ENCODE measurements around the gene TRMT112.

DNA sequence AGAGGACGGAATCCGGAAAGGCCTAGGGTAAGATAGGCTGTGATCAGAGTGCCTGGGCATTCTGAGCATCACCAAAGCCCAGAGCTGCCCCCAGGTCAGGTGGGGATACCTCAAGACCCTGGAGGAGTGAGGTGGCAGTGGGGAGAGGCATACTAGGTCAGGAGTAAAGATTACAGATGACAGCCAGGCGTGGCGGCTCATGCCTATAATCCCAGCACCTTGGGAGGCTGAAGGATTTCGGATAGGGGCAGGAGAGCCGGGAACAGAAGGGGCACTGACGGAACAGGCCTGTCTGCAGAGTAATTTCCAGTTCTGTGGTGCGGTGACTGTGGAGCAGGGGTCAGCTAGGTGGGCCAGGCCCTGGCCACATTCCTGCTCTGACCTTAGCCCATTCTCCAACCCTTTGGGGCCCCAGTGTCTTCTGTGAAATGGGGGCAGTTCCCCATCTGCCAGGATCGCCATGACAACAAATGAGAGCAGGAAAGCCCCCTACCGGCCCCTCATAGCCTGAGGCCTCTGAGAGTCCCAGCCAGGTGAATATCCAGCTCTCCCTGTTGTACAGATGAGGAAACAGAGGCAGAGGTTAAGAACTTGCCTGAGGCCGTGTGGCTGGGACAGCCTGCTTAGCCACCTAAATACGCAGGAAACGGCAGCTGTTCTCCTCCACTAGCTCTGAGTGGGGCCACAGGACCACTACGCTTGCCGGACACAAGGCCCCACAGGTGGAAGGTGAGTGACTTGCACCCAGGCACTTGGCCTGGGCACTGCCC is 42.1 kb downstream of the TRMT112 start:
- no peak for TF ChIP-seq EZH2phosphoT487 (IDR thresholded peaks at IDR 0.05; ENCODE audit: borderline replicate concordance, low read depth, low read length)
- TF ChIP-seq, protein P1, sequence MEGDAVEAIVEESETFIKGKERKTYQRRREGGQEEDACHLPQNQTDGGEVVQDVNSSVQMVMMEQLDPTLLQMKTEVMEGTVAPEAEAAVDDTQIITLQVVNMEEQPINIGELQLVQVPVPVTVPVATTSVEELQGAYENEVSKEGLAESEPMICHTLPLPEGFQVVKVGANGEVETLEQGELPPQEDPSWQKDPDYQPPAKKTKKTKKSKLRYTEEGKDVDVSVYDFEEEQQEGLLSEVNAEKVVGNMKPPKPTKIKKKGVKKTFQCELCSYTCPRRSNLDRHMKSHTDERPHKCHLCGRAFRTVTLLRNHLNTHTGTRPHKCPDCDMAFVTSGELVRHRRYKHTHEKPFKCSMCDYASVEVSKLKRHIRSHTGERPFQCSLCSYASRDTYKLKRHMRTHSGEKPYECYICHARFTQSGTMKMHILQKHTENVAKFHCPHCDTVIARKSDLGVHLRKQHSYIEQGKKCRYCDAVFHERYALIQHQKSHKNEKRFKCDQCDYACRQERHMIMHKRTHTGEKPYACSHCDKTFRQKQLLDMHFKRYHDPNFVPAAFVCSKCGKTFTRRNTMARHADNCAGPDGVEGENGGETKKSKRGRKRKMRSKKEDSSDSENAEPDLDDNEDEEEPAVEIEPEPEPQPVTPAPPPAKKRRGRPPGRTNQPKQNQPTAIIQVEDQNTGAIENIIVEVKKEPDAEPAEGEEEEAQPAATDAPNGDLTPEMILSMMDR (conservative IDR thresholded peaks at IDR 0.05; ENCODE audit: low read length): no peak

Data from OCI-LY7 (cell line).